HG03565 (cell line): ENCODE data around the gene MVP.

Source experiments
- ATAC-seq: cut with Tn5 transposase; IDR thresholded peaks from one replicate; pipeline ENCODE4 v1.9.1; 2021; ENCODE audit warnings: mild to moderate bottlenecking, moderate library complexity; ENCODE audit not compliant: unreplicated experiment

MVP gene

GRCh38 chr16:29804020-29804419 lies 16.2 kb upstream of the MVP start:
- ATAC-seq = no peak

DNA sequence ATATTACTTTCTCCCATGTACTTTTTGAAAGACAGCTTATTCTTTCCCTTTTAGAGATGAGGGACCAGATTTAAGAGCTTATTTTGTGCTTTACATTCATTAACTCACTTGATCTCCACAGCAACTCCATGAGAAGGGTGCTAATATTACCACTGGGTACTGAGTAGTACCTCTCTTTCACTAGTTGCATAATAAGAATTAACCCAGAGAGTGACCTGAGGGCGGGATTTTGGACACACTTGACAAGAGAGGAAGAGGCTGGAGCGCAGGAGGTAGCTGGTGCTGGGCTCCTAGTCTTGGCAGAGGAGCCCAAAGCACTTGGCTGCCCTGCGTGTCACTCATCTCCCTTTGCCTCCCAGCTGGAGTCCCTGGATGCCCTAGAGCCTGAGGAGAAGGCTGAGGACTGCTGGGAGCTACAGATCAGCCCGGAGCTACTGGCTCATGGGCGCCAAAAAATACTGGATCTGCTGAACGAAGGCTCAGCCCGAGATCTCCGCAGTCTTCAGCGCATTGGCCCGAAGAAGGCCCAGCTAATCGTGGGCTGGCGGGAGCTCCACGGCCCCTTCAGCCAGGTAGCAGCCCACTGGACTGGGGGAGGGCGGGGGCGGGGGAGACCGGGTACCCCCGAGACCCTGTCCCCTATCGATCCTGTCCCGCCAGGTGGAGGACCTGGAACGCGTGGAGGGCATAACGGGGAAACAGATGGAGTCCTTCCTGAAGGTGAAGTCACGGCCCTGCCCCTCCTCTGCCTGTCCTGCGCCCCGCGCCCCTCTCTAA lies 15.6 kb upstream of the MVP start:
- ATAC-seq = no peak

GRCh38 chr16:29805232-29806098 lies 14.8 kb upstream of the MVP start:
- peak; percentile 50 for ATAC-seq

DNA sequence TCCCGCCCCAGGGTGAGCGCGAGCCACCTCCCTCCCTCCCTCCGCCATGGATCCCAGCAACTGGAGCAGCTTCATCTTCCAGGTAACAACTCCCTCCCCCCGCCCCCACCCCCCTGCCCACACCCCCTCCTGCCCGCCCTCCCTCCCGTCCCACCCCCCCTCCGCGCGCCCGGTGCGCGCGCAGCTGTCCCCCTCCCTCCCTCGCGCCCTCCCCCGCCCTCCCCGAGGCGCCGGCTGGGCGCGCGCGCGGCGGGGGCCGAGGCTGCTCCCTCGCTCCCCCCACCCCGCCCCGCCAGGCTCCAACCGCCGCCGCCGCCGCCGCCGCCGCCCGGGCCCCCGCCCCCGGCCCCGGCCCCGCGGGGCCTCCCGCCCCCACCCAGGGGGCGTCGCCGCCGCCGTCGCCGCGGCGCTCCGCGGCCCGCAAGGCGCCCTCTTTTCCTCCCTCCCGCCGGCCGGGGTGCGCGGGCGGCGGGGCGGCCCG lies 14.1 kb upstream of the MVP start, which contains the start of gene MAZ:
Gene MAZ (plus strand): TSS at position 431 of the 481 bp plus-strand sequence. CDS start 173 bp downstream, outside the sequence.
- no peak for ATAC-seq

- ATAC-seq = no peak
Observed at GRCh38 chr16:29806641-29807425, 13.4 kb upstream of the MVP start.

- ATAC-seq = no peak
Observed at GRCh38 chr16:29807426-29808218, 12.6 kb upstream of the MVP start.

DNA sequence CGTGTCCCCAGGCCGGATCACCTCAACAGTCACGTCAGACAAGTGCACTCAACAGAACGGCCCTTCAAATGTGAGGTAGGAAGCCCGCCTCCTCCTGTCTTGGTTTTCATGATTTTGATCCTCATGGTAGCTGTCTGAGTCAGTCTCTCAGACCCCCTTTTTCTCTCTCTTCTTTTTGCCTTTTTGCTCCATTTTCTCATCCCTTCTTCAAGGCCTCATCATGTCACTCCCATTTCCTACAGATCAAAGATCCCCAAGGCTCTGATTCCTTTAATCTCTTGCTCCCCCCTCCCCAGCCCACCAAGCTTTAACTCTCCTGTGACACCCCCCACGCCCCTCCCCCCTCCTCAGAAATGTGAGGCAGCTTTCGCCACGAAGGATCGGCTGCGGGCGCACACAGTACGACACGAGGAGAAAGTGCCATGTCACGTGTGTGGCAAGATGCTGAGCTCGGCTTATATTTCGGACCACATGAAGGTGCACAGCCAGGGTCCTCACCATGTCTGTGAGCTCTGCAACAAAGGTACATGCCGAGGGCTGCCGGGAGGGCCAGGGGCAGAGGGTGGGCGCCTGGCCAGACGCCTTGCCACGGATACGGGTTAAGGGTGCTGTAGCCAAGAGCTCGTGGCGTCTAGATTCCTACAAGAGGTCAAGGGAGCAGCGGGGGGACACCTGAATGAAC lies 11.9 kb upstream of the MVP start:
- no peak for ATAC-seq

GRCh38 chr16:29809031-29809747 lies 11.1 kb upstream of the MVP start:
- no peak for ATAC-seq

- no peak for ATAC-seq
Observed at GRCh38 chr16:29809850-29810698, 10.2 kb upstream of the MVP start.

GRCh38 chr16:29810699-29811169 lies 9.5 kb upstream of the MVP start:
- ATAC-seq = no peak

DNA sequence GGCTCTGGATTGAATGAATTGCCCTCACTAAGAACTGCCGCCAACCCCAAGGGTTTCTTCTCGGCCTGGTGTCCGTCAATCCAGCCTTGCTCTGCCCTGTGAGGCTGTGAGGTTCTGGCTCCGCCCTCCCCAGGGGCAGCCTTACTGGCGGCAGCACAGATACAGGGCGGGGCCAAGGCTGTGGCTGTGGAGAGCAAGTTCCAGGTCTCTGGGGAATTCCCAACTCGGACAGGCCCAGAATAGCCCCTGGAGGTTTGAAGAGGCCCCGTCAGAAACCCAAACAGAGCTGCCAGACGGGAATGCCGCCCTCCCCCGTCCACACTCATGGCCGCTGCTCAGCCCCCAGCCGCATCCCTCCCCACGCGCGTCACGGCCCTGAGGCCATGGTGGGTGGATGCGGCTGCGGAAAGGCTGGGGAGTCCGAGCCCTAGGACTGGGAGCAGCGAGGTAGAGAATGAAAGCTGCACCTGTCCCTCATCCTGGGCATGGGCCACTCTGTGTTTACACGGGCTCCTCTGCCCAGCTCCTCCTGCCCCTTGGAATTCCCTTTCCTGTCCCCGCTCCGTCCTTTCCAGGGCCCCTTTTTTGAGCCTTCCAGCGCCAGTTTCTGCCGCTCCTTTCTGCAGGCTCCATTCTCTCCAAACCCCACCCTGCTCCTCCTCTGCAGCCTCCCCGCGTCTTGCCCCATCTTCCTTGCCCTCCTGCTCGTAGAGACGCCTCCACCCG lies 8.9 kb upstream of the MVP start:
- ATAC-seq = no peak

- ATAC-seq = no peak
Observed at GRCh38 chr16:29811896-29812665, 8.2 kb upstream of the MVP start, which contains the start of gene PRRT2. TSS of gene PRRT2 (plus strand) at chr16:29812193. CDS start at chr16:29813055, 862 bp downstream.

GRCh38 chr16:29812754-29813643 lies 7.3 kb upstream of the MVP start:
- ATAC-seq = no peak

DNA sequence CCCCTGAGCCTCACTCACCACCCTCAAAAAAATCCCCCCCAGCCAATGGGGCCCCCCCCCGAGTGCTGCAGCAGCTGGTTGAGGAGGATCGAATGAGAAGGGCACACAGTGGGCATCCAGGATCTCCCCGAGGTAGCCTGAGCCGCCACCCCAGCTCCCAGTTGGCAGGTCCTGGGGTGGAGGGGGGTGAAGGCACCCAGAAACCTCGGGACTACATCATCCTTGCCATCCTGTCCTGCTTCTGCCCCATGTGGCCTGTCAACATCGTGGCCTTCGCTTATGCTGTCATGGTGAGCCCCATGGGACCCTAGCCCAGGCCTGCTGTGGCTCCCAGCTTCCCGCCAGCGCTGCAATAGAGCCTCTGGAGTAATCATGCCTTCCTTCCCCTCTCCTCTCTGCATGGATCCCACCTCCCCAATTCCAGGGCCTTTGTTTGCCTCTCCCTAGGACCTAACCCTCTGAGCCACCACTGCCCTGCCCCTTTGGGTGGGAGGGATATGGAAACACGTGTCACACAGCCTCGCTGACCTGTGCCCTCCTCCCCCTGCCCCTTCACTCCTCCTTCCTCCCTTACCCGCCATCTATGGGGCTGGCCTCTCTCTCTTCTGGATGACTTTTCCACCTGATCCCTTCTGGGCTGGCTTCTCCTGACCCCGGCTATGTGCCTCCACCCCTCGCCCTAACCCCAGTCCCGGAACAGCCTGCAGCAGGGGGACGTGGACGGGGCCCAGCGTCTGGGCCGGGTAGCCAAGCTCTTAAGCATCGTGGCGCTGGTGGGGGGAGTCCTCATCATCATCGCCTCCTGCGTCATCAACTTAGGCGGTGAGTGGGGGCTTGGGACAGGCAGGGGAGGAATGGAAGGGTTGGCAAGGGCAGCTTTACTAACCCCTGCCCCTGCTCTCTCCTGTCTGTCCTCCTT lies 6.4 kb upstream of the MVP start:
- no peak for ATAC-seq
